Measurements from ENCODE around the gene CHRNB1. TPM values are rescaled to one million over a fixed set of nuclear protein-coding genes. Genes with fewer than 3 reads are reported as not detected.
A peak's percentile ranks its signal among the peaks of the same experiment; 100 is the strongest.
"Not testable (repeated sequence)": the region's sequence is repeated elsewhere in the genome, so short reads cannot be mapped to it uniquely, and the experiment has no call there.

The CHRNB1 gene
- total RNA-seq, 1 donor from 2014 or later, result 15.3 TPM

DNA sequence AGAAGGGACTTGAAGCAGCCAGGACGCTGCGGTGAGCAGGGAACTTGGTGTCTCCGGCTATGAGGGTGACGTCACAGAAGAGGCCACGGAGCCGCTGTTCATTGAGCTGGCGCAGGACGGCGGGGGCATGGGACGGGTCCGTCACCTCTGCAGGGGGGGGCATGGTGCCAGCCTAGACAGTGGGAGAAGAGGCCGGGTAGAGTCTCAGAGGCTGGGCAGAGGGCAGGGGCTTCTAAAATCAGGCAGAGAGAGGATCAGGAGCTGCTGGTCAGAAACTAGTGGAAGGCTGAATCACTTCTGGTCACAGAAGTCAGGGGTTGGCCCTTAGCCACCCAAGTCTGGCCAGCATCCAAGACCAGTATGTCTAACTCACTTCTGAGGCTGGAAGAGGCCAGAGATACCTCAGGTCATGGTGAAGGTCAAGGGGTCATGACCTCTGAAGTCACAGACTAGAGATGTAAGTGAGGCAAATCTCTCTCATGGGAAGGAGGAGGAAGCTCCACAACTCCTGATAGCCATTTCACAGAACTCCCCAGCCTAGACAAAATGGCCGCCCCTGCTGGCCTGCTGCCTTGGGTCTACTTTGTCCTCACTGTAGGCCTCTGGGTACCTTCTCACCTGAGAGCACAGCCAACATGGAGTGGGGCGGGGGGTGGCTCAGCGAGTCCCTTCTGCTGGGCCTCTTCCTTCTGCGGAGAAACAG is 21.9 kb downstream of the CHRNB1 start:
- DNase-seq (ENCODE audit: low read depth), result peak; percentile 55

DNA sequence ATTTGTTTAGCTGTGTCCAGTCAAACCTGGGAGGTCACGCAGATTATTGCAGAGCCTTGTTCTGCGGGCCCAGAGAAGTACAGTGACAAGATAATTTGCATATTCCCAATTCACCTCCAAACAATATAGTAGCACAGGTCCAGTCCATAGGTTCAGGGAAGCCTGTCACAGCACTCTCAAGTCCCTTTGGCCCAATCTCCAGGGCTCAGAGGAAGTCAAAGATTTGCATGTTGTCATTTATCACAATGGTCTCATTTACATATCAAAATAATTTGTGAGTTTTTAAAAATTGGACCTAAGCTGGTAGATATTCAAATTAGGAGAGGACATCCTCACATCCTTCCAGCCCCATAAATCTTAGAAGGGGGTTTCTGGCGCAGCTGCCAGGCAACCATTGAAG is 22.6 kb downstream of the CHRNB1 start:
- DNase-seq (ENCODE audit: low read depth), result no peak

DNA sequence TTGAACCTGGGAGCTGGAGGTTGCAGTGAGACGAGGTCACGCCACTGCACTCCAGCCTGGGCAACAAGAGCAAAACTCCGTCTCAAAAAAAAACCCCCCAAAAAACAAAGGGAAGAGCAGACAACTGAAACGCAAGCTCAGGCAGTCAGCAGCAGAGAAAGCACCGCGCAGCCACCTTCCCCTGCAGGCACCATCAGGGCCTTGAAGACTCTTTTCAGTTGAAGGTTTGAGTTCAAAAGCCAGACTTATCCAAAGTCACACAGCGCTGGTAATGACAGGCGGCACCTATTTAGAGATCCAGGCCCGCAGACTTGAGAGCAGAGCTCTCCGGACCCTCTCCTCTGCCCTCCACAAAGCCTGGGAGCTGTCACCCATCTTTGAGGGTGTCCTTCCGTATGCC is 23.4 kb downstream of the CHRNB1 start:
- no peak for DNase-seq (ENCODE audit: low read depth)

DNA sequence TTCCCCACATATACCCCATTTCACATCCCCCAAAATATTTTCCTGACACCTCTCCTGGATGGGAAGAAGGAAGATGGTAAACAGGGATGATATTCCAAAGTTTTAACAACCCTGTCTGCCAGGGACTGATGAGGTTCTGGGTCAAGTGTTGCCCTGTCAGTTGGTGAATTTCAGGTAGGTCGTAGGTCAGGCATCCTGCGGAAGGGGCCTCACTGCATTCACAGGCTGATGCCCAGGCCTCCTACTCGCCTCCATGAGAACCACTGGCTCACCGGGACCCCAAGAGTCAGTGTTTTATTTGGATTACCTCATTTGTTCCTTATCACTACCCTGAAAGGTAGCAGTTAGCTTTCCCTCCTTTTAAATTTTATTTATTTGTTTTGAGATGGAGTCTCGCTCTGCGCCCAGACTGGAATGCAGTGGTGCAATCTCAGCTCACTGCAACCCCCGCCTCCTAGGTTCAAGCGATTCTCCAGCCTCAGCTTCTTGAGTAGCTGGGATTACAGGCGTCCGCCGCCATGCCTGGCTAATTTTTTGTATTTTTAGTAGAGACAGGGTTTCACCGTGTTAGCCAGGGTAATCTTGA is 24.0 kb downstream of the CHRNB1 start:
- no peak for DNase-seq (ENCODE audit: low read depth)

GRCh38 chr17:7469843-7470242 is 25.0 kb downstream of the CHRNB1 start:
- DNase-seq (ENCODE audit: low read depth), result not testable (repeated sequence)

GRCh38 chr17:7470457-7470973 is 25.7 kb downstream of the CHRNB1 start:
- not testable (repeated sequence) for DNase-seq (ENCODE audit: low read depth)

GRCh38 chr17:7471729-7472128 is 26.9 kb downstream of the CHRNB1 start:
- no peak for DNase-seq (ENCODE audit: low read depth)

GRCh38 chr17:7474767-7475166 is 29.9 kb downstream of the CHRNB1 start:
- not testable (repeated sequence) for DNase-seq (ENCODE audit: low read depth)

DNA sequence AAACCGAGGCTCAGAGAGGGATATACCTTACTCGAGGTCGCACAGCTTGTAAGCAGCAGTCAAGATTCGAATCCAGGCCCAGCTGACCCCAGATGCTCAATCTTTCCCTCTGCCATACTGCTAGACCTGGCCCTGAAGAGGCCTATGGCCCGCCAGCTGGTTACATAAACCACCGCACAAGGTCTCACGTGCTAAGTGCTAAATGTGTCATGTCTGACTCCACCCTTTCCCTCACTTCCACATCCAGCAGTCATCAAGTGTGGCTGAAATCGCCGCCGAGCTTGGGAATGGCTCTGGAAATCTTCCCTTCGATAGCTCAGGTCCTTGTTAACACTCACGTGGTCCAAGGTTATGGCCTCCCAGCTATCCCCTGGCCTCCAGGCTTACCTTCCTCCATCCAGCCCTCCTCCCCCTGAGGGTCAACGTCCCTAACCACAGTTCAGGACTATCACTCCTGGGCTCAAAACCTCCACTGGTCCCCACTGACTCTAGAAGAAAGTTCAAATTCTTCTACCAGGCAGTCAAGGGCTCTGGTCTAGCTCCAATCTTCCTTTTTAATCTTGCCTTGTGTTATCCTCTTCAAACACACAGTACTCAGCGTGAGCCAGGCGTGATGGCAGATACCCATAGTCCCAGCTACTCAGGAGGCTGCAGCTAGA is 31.0 kb downstream of the CHRNB1 start:
- DNase-seq (ENCODE audit: low read depth), result no peak

GRCh38 chr17:7476494-7476893 is 31.6 kb downstream of the CHRNB1 start:
- DNase-seq (ENCODE audit: low read depth), result peak; percentile 56

DNA sequence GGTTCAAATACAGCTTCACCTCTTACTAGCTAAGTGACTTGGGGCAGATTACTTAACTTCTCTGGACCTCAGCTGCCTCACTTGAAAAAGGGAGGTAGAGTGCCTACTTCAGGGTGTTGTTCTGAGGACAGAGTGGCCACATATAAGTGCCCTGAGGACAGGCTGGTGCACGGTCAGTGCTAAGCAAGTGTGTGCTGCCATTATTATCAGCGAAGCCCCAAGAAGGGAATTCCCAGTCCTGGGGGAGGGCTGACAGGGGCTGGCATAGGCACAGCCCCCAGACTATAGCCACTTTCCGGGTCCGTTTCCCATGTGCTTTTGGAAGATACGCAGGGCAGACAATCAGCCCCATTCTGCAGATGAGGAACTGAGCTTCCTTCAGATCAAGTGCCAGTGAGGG is 32.1 kb downstream of the CHRNB1 start:
- no peak for DNase-seq (ENCODE audit: low read depth)

DNA sequence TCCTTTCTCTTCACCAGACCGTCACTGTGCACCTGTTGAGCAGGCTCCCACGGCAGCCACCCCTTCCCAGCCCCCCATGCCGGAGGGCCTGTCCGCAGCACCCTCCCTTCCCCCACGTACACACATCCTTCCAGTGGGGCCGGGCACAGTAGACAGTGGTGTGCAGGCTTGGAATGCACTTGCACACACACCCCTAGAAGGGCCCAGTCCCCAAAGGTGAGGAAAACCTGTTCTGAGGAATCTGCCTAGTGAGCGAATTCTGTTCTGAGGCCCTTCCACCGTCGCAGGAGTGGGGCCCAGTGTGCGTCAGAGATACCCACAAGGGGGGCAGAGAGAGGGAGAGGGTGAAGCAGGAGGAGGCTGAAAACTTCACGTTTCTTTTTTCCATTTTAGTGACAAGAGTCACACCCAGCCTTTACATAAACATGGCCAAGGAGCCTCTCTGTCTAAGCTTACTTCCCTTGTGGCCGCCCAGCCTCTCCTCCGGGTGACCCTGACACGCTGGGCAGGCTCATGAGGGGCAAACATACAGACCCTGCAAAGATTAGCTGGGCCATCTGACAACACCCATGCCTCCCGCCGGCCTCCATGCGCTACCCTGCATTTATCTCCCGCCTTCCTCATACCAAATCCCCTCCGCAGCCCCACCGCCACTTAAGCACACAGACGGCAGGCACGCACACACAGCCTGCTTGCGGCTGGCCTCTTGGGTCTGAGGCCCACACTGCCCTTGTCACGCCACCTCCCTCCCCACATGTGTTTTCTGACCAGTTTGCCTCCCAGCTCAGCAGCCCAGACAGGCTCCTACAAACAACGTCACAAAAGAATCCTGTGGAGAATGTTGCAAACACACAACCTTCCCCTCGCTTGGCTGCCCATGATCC is 32.8 kb downstream of the CHRNB1 start:
- peak; percentile 82 for DNase-seq (ENCODE audit: low read depth)

DNA sequence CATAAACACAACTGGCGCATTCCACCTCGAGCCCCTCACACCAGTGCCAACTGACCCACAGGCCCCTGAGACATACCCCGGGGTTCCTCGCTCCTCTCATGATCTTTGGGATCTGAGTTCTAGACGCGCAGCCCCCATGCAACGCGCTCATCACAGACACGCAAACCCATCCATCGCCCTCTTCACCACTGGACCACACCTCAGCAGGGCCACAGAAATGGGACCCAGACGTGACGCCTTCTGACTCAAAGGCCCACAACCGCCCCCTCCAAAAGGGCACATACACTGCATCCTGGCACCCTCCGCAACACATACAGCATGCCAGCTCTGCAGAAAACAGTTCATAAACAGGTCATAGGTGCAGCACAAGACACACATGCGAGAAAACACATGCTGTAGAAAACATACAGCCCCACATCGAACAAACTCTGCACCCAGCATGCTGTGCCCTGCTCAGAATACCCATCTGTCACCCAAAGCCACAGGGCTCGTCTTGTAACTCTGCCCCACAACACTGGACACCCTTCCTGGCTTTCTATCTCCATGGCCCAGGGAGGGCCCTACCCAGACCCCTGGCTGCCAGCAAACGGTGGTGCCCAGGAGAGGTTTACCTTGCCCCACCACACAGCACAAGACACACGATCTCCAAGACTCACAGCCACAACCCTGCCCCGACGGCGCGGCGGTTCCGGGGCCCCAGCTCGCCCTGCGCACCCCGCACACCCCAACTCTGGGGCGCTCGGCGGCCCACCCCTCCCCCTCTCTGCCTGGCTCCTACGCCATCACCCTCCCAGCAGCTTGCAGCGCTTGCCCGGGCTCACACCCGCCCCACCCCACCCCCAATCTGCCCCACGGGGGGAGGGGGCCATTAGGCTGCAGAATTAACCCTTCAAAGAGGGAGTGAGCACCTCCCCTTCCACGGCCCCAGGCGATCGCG is 33.7 kb downstream of the CHRNB1 start:
- DNase-seq (ENCODE audit: low read depth), result no peak

GRCh38 chr17:7479213-7480088 is 34.6 kb downstream of the CHRNB1 start, which contains the start of gene ZBTB4:
Gene ZBTB4 (minus strand): TSS chr17:7479631. CDS start chr17:7466801, 12,830 bp downstream.
- no peak for DNase-seq (ENCODE audit: low read depth)

- DNase-seq (ENCODE audit: low read depth), result no peak
Observed at GRCh38 chr17:7480089-7480384, 35.2 kb downstream of the CHRNB1 start.

DNA sequence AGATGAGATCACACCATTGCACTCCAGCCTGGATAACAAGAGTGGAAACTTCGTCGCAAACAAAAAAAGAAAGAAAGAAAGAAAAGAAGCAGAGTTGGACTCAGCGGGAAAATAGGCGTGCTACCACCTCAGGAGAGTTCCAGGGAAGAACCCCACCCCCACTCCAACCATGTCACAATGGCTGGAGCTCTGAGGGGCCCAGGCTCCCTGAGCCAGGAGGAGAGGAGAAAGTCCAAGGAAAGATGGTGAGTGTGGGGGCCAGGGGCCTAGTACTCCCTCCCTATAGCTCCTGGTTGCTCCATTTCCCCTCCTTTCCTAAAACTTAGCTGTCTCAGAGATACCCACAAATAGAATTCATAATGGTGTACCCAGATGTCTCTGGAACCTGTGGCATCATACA is 36.4 kb downstream of the CHRNB1 start, which contains the start of gene SLC35G6:
Gene SLC35G6, plus strand, starts transcription at position 172 of the 400 bp plus-strand sequence. Its CDS starts 71 bp downstream, at position 243.
- not testable (repeated sequence) for DNase-seq (ENCODE audit: low read depth)

GRCh38 chr17:7481842-7482741 is 37.2 kb downstream of the CHRNB1 start:
- not testable (repeated sequence) for DNase-seq (ENCODE audit: low read depth)

GRCh38 chr17:7482742-7483088 is 37.9 kb downstream of the CHRNB1 start:
- not testable (repeated sequence) for DNase-seq (ENCODE audit: low read depth)

Measured in renal cortical epithelial cell (primary cell).